ENCODE data around the gene WDFY4.

DNA sequence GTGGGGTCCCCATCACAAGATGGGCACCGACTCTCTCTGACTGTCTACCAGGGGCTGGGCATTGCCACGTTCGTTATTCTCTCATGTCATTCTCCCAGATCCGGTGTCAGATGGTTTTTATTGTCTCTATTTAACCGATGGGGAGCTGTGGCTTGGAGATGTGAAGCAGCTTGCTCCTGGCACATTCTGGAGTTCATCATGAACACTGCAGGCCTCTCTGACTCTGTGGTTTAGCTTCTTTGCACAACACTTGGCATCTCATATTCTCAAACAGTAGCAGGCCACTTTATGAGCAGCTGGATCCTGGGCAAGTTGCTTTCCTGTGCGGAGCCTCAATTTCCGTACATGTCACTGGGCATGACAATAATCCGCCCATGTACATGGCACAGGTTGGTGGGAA lies 135.1 kb downstream of the WDFY4 start:
- TF ChIP-seq POLR2A (IDR thresholded peaks at IDR 0.05) = no peak
- TF ChIP-seq POLR2AphosphoS5 (IDR thresholded peaks at IDR 0.05) = no peak
- TF ChIP-seq, protein P1, sequence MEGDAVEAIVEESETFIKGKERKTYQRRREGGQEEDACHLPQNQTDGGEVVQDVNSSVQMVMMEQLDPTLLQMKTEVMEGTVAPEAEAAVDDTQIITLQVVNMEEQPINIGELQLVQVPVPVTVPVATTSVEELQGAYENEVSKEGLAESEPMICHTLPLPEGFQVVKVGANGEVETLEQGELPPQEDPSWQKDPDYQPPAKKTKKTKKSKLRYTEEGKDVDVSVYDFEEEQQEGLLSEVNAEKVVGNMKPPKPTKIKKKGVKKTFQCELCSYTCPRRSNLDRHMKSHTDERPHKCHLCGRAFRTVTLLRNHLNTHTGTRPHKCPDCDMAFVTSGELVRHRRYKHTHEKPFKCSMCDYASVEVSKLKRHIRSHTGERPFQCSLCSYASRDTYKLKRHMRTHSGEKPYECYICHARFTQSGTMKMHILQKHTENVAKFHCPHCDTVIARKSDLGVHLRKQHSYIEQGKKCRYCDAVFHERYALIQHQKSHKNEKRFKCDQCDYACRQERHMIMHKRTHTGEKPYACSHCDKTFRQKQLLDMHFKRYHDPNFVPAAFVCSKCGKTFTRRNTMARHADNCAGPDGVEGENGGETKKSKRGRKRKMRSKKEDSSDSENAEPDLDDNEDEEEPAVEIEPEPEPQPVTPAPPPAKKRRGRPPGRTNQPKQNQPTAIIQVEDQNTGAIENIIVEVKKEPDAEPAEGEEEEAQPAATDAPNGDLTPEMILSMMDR (IDR thresholded peaks at IDR 0.05) = no peak
- no peak for TF ChIP-seq EP300 (IDR thresholded peaks at IDR 0.05; ENCODE audit: low read depth)
